DND-41 (cell line): ENCODE results near the gene HMGXB3.

ENCODE experiments used
- ATAC-seq: fragments of 200-7000 bp; cut with Tn5 transposase; 3 replicates; pipeline ENCODE4 v1.9.1; 2021; ENCODE audit warnings: low read depth; ENCODE audit not compliant: insufficient read depth
- DNase-seq: peaks from one replicate; pipeline ENCODE4 v3.0.0-alpha.2; 2020
- H2AFZ ChIP-seq: 2 replicates; pipeline ENCODE4 v1.6.0; 2012; ENCODE audit warnings: low read depth, low read length
- H3K27ac ChIP-seq: 2 replicates; pipeline ENCODE4 v1.5.1; 2012; ENCODE audit warnings: low read length, inconsistent platforms
- H3K27me3 ChIP-seq: fragments of 200-600 bp; sonication (generic); 2 replicates; pipeline ENCODE4 v1.6.0; 2012; ENCODE audit warnings: low read length, mild to moderate bottlenecking, inconsistent platforms; ENCODE audit not compliant: insufficient read depth, poor library complexity
- H3K36me3 ChIP-seq: 2 replicates; pipeline ENCODE4 v1.5.1; 2012; ENCODE audit warnings: low read length, inconsistent platforms; ENCODE audit not compliant: insufficient read depth
- H3K4me1 ChIP-seq: 2 replicates; pipeline ENCODE4 v1.5.1; 2012; ENCODE audit warnings: mild to moderate bottlenecking, low read length; ENCODE audit not compliant: insufficient read depth
- H3K4me2 ChIP-seq: 2 replicates; pipeline ENCODE4 v1.6.0; 2012; ENCODE audit warnings: mild to moderate bottlenecking, moderate library complexity, low read length, inconsistent platforms; ENCODE audit not compliant: insufficient read depth
- H3K4me3 ChIP-seq, 2 experiments: fragments of 200-600 bp in 1 of 2; shearing (Covaris generic) in 1 of 2; 2 replicates each; pipeline ENCODE4 v1.5.1; 2012 to 2016; ENCODE audit warnings: inconsistent platforms in 2 of 2, low read length in 2 of 2, mild to moderate bottlenecking in 2 of 2, low read depth in 1 of 2, moderate library complexity in 1 of 2
- H3K79me2 ChIP-seq: 2 replicates; pipeline ENCODE4 v1.6.0; 2012; ENCODE audit warnings: low read length, inconsistent platforms; ENCODE audit not compliant: insufficient read depth
- H3K9ac ChIP-seq: 2 replicates; pipeline ENCODE4 v1.6.0; 2012; ENCODE audit warnings: low read depth, mild to moderate bottlenecking, inconsistent platforms, low read length, moderate library complexity
- H3K9me3 ChIP-seq: 2 replicates; pipeline ENCODE4 v1.5.1; 2012; ENCODE audit warnings: low read length, moderate library complexity, mild to moderate bottlenecking, inconsistent platforms; ENCODE audit not compliant: insufficient read depth, severe bottlenecking
- H4K20me1 ChIP-seq: 2 replicates; pipeline ENCODE4 v1.6.0; 2012; ENCODE audit warnings: low read length; ENCODE audit not compliant: insufficient read depth
- EZH2 ChIP-seq: IDR thresholded peaks from 3 replicates; pipeline ENCODE4 v1.6.1; 2012; ENCODE audit warnings: borderline replicate concordance, low read depth, mild to moderate bottlenecking, moderate library complexity, low read length, inconsistent platforms; ENCODE audit not compliant: severe bottlenecking
- TF ChIP-seq, protein P1 (sequence below): IDR thresholded peaks from 2 replicates; pipeline ENCODE4 v1.5.1; 2012; ENCODE audit warnings: borderline replicate concordance, low read length, moderate library complexity, mild to moderate bottlenecking; ENCODE audit not compliant: poor library complexity, severe bottlenecking; ENCODE audit errors: extremely low read depth

HMGXB3 gene

DNA sequence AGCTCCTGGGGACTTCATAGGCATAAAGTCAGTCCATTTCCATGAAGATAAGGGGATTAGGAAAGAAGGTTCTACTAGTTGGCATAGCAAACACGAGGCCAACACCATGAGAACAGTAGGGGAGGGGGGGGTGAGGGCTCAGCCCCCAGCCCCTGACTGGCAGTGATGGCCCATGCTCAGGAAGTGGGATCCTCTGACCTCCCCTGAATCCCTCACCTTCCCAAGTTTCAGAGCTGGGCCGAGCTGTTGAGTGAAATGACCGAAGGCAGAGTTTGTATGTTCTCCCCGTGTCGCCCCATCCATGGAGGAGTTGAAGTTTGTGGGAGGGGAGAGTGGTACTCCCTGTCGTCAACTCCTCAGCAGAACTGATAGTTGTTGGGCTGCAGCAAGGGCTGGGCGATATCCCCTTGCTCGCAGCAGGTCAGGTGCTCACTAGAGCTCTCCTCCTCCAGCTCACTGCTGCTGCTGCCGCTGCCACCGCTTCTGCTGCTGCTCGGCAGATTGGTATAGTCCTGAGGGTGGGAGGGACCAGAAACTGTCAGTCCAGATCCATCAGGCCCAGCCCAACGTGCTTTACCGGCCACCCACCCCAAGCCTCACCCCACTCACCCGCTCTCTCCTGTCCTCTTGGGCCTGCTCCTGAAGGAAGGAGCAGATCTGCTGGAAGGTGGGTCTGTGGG is 53.3 kb downstream of the HMGXB3 start:
- no peaks in the 10 kb centered on the region for H3K4me1 ChIP-seq
- no peak overlapping the region for H3K4me3 ChIP-seq
- H3K27ac ChIP-seq = no peak overlapping the region
- no peaks in the 10 kb centered on the region for H3K79me2 ChIP-seq
- no peak overlapping the region for H2AFZ ChIP-seq
- peaks cover 58% of the 10 kb centered on the region for H3K36me3 ChIP-seq
- DNase-seq (no peak), ATAC-seq (no peak)
- H3K4me2 ChIP-seq = no peak overlapping the region
- TF ChIP-seq, protein P1, sequence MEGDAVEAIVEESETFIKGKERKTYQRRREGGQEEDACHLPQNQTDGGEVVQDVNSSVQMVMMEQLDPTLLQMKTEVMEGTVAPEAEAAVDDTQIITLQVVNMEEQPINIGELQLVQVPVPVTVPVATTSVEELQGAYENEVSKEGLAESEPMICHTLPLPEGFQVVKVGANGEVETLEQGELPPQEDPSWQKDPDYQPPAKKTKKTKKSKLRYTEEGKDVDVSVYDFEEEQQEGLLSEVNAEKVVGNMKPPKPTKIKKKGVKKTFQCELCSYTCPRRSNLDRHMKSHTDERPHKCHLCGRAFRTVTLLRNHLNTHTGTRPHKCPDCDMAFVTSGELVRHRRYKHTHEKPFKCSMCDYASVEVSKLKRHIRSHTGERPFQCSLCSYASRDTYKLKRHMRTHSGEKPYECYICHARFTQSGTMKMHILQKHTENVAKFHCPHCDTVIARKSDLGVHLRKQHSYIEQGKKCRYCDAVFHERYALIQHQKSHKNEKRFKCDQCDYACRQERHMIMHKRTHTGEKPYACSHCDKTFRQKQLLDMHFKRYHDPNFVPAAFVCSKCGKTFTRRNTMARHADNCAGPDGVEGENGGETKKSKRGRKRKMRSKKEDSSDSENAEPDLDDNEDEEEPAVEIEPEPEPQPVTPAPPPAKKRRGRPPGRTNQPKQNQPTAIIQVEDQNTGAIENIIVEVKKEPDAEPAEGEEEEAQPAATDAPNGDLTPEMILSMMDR = no peak
- TF ChIP-seq EZH2 = no peak
- no peak overlapping the region for H3K9ac ChIP-seq
- no peaks in the 10 kb centered on the region for H3K9me3 ChIP-seq
- H4K20me1 ChIP-seq = peaks cover 2% of the 10 kb centered on the region; the same call in 1 of the 2 replicates
- H3K27me3 ChIP-seq = no peaks in the 10 kb centered on the region

DNA sequence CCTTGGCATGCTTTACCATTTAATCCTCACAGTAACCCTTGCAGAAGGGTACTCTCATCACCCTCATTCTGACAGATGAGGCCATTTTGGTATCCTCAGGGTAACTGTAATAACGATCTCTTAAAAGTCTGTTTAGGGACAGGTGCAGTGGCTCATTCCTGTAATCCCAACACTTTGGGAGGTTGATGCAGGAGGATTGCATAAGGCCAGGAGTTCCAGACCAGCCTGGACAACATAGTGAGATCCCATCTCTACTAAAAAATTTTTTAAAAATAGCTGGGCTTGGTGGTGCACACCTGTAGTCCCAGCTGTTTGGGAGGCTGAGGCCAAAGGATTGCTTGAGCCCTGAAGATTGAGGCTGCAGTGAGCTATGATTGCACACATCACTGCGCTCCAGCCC is 54.0 kb downstream of the HMGXB3 start:
- Histone ChIP-seq H3K27me3 (no peaks in the 10 kb centered on the region), H4K20me1 (peaks cover 2% of the 10 kb centered on the region; the same call in 1 of the 2 replicates), H2AFZ (no peak overlapping the region), H3K9me3 (no peaks in the 10 kb centered on the region), H3K79me2 (no peaks in the 10 kb centered on the region), H3K9ac (no peak overlapping the region), H3K4me1 (no peaks in the 10 kb centered on the region), H3K27ac (no peak overlapping the region), H3K4me2 (no peak overlapping the region), H3K4me3 (no peak overlapping the region), H3K36me3 (peaks cover 51% of the 10 kb centered on the region)
- DNase-seq = no peak
- no peak for ATAC-seq
- TF ChIP-seq EZH2 = no peak
- TF ChIP-seq, protein P1 = no peak

DNA sequence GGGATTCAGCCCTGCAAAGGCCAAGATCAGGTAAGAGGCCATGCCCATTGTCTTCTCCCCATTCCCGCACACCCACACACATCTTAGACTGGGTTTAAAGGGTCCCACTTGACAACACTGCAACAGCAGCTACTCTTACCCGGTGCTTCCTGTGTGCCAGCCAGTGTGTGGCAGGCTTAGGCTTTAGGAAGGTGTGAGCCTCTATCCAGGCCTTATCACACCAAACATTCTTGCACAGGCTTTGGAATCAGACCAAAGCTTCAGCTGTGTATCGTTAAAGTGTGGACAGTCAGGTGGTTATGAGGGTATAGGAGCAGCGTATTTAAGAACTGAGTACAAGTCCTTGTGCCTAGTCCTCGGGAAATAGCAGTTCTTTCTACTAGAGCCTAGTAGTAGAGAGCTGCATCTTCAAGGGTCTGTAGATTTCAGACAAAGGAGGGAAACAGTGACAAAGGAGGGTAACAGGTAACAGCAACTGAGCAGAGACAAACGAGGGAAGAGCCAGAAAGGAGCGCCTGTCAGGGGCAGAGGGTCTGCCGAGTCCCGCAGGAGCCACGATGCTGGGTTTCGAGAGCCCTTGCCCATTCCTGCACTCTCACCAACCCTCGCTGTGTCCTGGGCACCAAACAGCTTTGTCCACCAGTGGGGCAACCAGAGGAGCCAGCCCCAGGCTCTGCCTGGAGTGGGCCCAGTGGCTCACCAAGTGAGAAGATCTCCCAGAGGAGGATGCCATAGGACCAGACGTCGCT is 55.0 kb downstream of the HMGXB3 start:
- peaks cover 2% of the 10 kb centered on the region; the same call in 1 of the 2 replicates for H4K20me1 ChIP-seq
- no peaks in the 10 kb centered on the region for H3K9me3 ChIP-seq
- TF ChIP-seq, protein P1 = no peak
- no peak for TF ChIP-seq EZH2
- ATAC-seq = peak; percentile 11; the same call in 1 of the 3 replicates
- H3K79me2 ChIP-seq = no peaks in the 10 kb centered on the region
- H3K27me3 ChIP-seq = no peaks in the 10 kb centered on the region
- no peak overlapping the region for H3K9ac ChIP-seq
- H3K4me2 ChIP-seq = no peak overlapping the region
- DNase-seq = no peak
- H3K4me1 ChIP-seq = no peaks in the 10 kb centered on the region
- no peak overlapping the region for H3K27ac ChIP-seq
- peaks cover 42% of the 10 kb centered on the region for H3K36me3 ChIP-seq
- H3K4me3 ChIP-seq = no peak overlapping the region
- H2AFZ ChIP-seq = no peak overlapping the region
